HG03521 (cell line): ENCODE results near the gene HEPACAM.

Experiments
- ATAC-seq: cut with Tn5 transposase; IDR thresholded peaks from one replicate; pipeline ENCODE4 v1.9.1; 2021; ENCODE audit warnings: mild to moderate bottlenecking, moderate library complexity; ENCODE audit not compliant: unreplicated experiment

HEPACAM gene

GRCh38 chr11:124870430-124870829, 65.4 kb downstream of the HEPACAM start:
- no peak for ATAC-seq

GRCh38 chr11:124869856-124870387, 65.9 kb downstream of the HEPACAM start:
- ATAC-seq = no peak

GRCh38 chr11:124869331-124869730, 66.5 kb downstream of the HEPACAM start:
- ATAC-seq = no peak
